LNCAP (cell line): ENCODE measurements around the gene SLX9.

Experiments
- CTCF ChIP-seq: fragments of 450-650 bp; IDR thresholded peaks from 2 replicates; pipeline ENCODE4 v1.5.1; 2017; ENCODE audit warnings: mild to moderate bottlenecking

Gene SLX9

GRCh38 chr21:44947930-44948331, 8.1 kb downstream of the SLX9 start:
- no peak for TF ChIP-seq CTCF

DNA sequence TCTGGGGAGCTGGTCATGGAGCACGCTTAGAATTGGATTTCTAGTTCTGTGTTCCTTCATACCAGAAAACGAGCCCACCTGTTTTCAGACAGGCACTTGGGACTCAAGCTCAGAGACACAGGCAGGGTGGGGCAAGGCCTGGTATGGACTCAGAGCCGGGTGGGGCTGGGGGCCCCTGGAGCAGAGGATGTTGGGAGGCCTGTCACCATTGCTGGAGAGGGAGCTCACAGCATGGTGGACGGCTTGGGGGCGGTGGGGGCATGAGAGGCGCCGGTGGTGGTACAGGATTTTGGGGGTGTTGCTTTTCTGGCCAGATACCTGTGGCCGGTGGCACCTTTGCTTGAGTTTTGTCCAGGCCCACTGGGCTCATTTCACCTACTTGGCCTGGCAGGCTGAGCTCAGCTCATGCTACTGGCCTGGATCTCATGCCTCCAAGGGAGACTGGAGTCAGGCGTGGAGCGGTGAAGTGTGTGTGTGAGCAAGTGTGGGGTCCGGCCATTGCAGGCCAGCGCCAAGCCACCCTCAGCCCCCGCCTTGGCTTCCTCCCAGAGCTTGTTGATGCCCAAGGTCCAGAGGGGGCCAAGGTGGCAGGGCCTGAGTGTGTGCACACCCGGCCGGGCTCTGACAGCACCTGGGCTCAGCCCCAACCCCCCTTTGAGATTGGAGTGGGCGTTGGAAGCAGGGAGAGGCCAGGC, 8.7 kb downstream of the SLX9 start:
- TF ChIP-seq CTCF: no peak

- TF ChIP-seq CTCF: no peak
Observed at GRCh38 chr21:44949161-44949778, 9.4 kb downstream of the SLX9 start.

DNA sequence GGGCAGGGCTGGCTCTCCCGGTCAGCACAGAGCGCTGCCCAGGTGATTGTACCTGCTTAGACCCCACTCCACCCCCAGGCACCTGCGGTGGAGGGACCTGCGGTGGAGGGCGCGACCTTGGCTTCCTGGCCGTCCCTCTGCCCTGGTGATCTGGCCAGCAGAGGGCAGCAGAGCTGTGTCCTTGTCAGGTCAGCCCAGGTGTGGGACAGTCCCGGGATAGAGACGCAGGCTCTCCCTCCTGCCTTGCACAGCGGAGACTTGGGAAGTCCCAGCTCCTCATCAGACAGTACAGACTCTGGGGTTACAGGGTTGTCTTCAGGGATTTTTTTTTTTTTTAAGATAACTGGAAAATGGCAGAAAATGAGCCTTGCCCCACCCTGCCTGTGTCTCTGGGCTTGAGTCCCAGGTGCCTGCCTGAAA, 10.0 kb downstream of the SLX9 start:
- peak; percentile 88 for TF ChIP-seq CTCF

DNA sequence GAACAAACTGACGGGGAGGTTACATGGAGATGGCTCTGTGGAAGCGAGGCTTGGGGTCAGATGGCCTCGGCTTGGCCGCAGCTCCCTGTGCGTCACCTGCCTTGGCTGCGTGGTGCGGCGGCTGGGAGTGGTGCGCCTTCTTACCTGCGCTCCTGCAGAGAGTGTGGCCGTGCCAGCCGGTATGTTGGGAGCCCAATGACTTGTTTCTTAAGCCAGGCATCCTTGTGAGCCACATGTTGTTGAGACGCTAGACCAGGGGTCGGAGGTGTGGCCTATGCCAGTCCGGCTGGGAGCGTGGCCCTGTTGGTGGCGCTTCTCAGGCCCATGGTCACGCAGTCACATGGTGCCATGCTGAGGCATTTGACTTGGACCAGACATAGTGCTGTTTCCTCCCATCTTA, 10.5 kb downstream of the SLX9 start:
- no peak for TF ChIP-seq CTCF

DNA sequence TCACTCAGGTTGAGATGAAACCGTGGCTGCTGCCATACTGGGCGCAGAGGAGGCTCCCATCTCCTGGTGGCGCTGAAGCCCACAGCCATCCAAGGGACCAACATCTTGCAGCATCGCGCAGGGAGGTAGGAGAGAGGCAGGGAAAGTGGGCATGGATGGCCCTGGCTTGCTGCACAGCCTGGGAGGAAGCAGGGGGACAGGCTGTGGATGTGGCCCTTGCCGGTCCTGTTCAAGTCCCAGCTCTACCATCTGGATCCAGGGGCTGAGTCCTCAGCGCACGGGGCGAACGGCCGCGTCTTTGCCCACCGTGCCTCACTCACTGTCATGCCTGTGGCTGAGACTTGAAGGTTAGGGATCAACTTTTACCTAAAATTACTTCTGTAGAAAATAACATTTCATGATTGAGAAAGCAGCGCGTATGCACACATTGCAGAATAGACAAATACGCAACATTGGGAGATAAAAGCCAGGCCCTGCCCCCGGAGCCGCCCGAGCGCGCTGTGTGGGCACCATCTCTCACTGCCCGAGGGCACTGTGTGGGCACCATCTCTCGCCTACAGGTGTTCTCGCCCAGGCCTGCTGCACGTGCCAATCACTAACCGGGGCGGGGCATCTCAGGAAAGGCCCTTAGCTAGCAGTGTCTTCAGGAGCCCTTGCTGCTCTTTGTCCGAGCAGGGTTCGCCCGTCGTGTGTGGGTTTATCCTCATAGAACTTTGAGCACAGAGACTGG, 11.5 kb downstream of the SLX9 start:
- no peak for TF ChIP-seq CTCF

- no peak for TF ChIP-seq CTCF
Observed at GRCh38 chr21:44952116-44952928, 12.5 kb downstream of the SLX9 start.
